ENCODE data around the gene SPATA16.

GRCh38 chr3:173128633-173129032 lies 12.4 kb downstream of the SPATA16 start:
- no peak for TF ChIP-seq POLR2A (IDR thresholded peaks at IDR 0.05)
- no peak for TF ChIP-seq CTCF (IDR thresholded peaks at IDR 0.05)
